Osteoblast (primary cell): Measurements from ENCODE around the gene NCKAP5. TPM values are rescaled to one million over a fixed set of nuclear protein-coding genes. Genes with fewer than 3 reads are reported as not detected.

Experiments used
- DNase-seq: peaks from one replicate; pipeline ENCODE4 v3.0.0; 2011; ENCODE audit warnings: low spot score, mixed read lengths; ENCODE audit not compliant: insufficient read length; ENCODE audit errors: missing footprints
- H2AFZ ChIP-seq: 2 replicates; pipeline ENCODE4 v1.6.0; 2011; ENCODE audit warnings: mild to moderate bottlenecking, low read length
- H3K27ac ChIP-seq: 2 replicates; pipeline ENCODE4 v1.5.1; 2011; ENCODE audit warnings: mild to moderate bottlenecking, low read depth, low read length, moderate library complexity
- H3K27me3 ChIP-seq: 2 replicates; pipeline ENCODE4 v1.6.0; 2012; ENCODE audit warnings: mild to moderate bottlenecking, control low read depth, inconsistent platforms, low read length, moderate library complexity; ENCODE audit not compliant: insufficient read depth
- H3K36me3 ChIP-seq: 2 replicates; pipeline ENCODE4 v1.5.1; 2011; ENCODE audit warnings: mild to moderate bottlenecking, low read length, control low read depth, moderate library complexity; ENCODE audit not compliant: insufficient read depth
- H3K4me1 ChIP-seq: 2 replicates; pipeline ENCODE4 v1.5.1; 2011; ENCODE audit warnings: mild to moderate bottlenecking, low read length, control low read depth, moderate library complexity; ENCODE audit not compliant: insufficient read depth
- H3K4me2 ChIP-seq: 2 replicates; pipeline ENCODE4 v1.6.0; 2011; ENCODE audit warnings: mild to moderate bottlenecking, low read length; ENCODE audit not compliant: insufficient read depth
- H3K4me3 ChIP-seq: fragments of 200-600 bp; sonication (generic); 3 replicates; pipeline ENCODE4 v1.5.1; 2012; ENCODE audit warnings: mild to moderate bottlenecking, low read length, inconsistent platforms; ENCODE audit not compliant: insufficient read depth
- H3K79me2 ChIP-seq: 2 replicates; pipeline ENCODE4 v1.6.0; 2012; ENCODE audit warnings: mild to moderate bottlenecking, low read length, control low read depth, inconsistent platforms; ENCODE audit not compliant: insufficient read depth
- H3K9me3 ChIP-seq: 2 replicates; pipeline ENCODE4 v1.5.1; 2011; ENCODE audit warnings: low read depth, low read length, control low read depth
- H4K20me1 ChIP-seq: 2 replicates; pipeline ENCODE4 v1.6.0; 2012; ENCODE audit warnings: mild to moderate bottlenecking, low read length, control low read depth; ENCODE audit not compliant: insufficient read depth
- total RNA-seq: library from RNA; depleted of rRNA; stranded (reverse); fragments of >200 nt; gene quantifications from 2 replicates; pipeline ENCODE4 v1.2.3, GENCODE V29; 2012
- TF ChIP-seq, protein P1 (sequence below): IDR thresholded peaks from 2 replicates; pipeline ENCODE4 v1.5.1; 2011; ENCODE audit warnings: mild to moderate bottlenecking, low read depth, low read length, moderate library complexity; ENCODE audit errors: extremely low read depth

Gene NCKAP5
- total RNA-seq, 1 donor = 1.8 TPM

DNA sequence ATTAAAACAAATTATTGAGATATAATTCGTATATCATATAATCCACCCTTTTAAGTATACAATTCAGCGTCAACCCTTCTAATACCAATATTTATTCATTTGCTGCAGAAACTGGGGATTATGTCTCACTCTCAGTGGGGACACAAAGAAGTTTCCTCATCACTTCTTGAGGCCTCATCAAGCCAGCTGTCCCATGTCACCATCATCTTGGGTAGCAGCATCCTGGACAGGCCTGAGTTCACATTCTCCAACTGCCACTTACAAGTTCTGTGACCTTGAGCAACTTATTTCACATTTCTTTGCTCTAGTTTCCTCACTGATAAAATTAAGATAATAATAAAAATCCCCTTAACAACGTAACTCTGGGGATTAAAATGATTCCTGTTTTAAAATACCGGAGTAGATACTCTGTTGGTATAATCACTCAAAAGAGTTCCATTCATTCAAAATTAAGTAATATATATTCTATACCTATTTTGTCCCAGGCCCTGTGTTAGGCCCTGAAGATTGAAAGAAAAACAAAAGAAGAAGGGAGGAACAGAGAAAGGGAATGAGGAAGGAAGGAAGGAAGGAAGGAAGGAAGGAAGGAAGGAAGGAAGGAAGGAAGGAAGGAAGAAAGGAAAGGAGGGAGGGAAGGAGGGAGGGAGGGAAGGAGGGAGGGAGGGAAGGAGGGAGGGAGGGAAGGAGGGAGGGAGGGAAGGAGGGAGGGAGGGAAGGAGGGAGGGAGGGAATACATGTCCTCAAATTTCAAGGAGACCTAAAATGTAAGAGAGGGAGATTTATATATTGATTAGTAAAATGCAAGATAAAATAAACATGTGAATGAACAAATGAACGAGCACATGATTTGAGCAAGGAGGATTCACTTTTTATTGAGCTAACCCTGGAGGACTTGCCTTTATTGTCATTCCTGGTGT, 42.4 kb downstream of the NCKAP5 start:
- DNase-seq = no peak
- Histone ChIP-seq H3K9me3 (no peaks in the 10 kb centered on the region), H3K4me3 (no peak overlapping the region), H2AFZ (no peak overlapping the region), H3K4me1 (no peaks in the 10 kb centered on the region), H3K27me3 (no peaks in the 10 kb centered on the region), H3K4me2 (no peak overlapping the region), H3K79me2 (no peaks in the 10 kb centered on the region), H3K27ac (no peak overlapping the region), H3K36me3 (no peaks in the 10 kb centered on the region), H4K20me1 (no peaks in the 10 kb centered on the region)
- TF ChIP-seq, protein P1, sequence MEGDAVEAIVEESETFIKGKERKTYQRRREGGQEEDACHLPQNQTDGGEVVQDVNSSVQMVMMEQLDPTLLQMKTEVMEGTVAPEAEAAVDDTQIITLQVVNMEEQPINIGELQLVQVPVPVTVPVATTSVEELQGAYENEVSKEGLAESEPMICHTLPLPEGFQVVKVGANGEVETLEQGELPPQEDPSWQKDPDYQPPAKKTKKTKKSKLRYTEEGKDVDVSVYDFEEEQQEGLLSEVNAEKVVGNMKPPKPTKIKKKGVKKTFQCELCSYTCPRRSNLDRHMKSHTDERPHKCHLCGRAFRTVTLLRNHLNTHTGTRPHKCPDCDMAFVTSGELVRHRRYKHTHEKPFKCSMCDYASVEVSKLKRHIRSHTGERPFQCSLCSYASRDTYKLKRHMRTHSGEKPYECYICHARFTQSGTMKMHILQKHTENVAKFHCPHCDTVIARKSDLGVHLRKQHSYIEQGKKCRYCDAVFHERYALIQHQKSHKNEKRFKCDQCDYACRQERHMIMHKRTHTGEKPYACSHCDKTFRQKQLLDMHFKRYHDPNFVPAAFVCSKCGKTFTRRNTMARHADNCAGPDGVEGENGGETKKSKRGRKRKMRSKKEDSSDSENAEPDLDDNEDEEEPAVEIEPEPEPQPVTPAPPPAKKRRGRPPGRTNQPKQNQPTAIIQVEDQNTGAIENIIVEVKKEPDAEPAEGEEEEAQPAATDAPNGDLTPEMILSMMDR = no peak

DNA sequence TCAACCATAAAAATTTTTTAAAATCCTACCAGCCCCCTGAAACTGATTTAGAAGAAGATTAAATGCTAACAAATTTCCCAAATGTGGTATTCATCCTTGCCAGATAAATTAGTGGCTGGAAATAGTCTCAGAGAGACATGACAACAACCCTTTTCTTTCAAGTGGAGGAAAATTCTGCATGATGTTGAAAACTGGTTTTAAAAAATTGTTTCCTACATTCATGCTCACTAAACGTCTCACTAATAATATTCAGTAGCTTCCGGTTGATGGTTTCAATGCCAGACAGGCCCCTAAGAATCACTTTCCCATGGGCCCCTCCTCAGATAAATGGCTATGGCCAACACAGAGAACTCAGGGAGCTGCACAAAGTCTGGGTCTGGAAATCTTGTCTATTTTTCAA, 43.2 kb downstream of the NCKAP5 start:
- Histone ChIP-seq H3K27ac (no peak overlapping the region), H3K27me3 (no peaks in the 10 kb centered on the region), H3K79me2 (no peaks in the 10 kb centered on the region), H4K20me1 (no peaks in the 10 kb centered on the region), H3K9me3 (no peaks in the 10 kb centered on the region), H3K4me3 (no peak overlapping the region), H2AFZ (no peak overlapping the region), H3K4me1 (no peaks in the 10 kb centered on the region), H3K36me3 (no peaks in the 10 kb centered on the region), H3K4me2 (no peak overlapping the region)
- TF ChIP-seq, protein P1 = no peak
- no peak for DNase-seq

DNA sequence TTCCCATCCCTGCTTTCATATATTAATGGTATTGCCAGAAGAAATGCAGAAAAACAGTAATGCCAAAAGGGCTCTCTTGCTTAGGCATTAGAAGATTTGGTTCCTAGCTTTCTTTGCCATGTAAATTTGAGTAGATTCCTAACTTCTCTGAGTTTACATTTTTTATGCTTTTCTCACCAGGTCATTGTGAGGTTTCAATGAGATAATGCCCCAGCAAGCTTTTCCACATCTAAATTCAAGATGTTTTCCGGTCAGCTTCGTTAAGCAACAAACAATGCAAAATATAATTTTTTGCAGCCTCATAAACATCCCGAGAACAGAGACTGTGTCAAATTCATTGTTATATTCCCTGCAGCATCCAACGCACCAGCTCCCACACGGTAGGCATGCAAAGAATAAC, 44.9 kb downstream of the NCKAP5 start:
- Histone ChIP-seq H3K36me3 (no peaks in the 10 kb centered on the region), H3K27ac (no peak overlapping the region), H3K4me1 (no peaks in the 10 kb centered on the region), H2AFZ (no peak overlapping the region), H3K79me2 (no peaks in the 10 kb centered on the region), H3K27me3 (no peaks in the 10 kb centered on the region), H3K4me3 (no peak overlapping the region), H4K20me1 (no peaks in the 10 kb centered on the region), H3K9me3 (no peaks in the 10 kb centered on the region), H3K4me2 (no peak overlapping the region)
- TF ChIP-seq, protein P1 = no peak
- DNase-seq = no peak

DNA sequence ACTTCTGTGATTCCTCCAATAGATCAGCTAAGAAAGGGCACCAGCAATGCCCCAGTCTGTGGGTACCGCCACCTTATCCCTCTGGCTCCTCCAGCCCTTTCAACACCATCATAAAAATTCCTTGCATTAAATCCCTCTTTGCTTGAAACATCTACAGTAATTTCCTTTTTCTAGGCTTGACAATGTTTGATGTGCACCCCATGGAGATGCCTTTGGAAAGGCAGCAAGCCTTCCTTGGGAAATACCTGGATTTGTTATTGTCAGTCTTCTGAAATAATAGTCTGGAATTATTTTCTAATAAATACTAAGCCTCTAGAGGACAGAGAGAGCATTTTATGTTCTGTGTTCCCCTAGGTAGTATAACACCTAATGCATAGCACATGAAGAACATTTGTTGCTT, 46.1 kb downstream of the NCKAP5 start:
- Histone ChIP-seq H3K4me1 (no peaks in the 10 kb centered on the region), H3K36me3 (no peaks in the 10 kb centered on the region), H3K27me3 (no peaks in the 10 kb centered on the region), H3K27ac (no peak overlapping the region), H4K20me1 (no peaks in the 10 kb centered on the region), H3K79me2 (no peaks in the 10 kb centered on the region), H2AFZ (no peak overlapping the region), H3K9me3 (no peaks in the 10 kb centered on the region), H3K4me3 (no peak overlapping the region), H3K4me2 (no peak overlapping the region)
- no peak for DNase-seq
- TF ChIP-seq, protein P1 = no peak
